ENCODE data around the gene SLC9A5. TPM values are rescaled to one million over a fixed set of nuclear protein-coding genes. Genes with fewer than 3 reads are reported as not detected.

SLC9A5 gene
- total RNA-seq, 1 experiment from 2014 or later = 1.6 TPM

DNA sequence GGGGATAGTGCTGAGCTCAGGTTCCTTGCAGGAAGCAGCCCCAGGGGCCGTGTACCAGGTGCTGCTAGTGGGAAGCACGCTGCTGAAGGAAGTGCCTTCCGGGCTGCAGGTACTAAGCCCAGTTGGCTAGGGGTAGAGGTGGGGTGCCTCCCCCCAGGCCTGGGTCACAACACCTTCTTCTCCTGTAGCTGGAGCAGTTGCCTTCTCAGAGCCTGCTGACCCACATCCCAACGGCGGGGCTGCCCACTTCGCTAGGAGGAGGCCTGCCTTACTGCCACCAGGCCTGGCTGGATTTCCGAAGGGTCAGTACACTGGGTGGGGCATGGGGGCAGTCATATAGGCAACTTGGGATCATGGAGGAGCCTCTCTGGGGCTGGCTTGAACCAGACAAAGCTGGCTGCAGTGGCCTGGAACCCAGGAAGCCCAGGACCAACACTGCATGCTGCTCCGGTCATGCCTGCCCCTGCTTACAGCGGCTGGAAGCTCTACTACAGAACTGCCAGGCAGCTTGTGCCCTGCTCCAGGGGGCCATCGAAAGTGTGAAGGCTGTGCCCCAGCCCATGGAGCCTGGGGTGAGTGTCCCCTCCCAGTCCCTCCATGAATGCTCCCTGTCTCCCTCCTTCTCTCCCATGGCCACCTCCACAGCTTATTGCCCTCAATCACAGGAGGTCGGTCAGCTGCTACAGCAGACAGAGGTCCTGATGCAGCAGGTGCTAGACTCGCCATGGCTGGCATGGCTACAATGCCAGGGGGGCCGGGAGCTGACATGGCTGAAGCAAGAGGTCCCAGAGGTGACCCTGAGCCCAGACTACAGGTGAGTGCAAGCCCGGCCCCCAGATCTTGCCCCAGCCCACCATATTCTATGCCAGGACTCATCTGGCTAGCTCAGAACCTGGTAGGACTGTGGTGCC lies 33.0 kb downstream of the SLC9A5 start:
- Histone ChIP-seq H3K27ac (no peak overlapping the region), H3K4me1 (replicated peaks) (peaks cover 32% of the 10 kb centered on the region)
- DNase-seq (ENCODE audit: low read depth in 1 of 2, low spot score in 2 of 2) = no peak

DNA sequence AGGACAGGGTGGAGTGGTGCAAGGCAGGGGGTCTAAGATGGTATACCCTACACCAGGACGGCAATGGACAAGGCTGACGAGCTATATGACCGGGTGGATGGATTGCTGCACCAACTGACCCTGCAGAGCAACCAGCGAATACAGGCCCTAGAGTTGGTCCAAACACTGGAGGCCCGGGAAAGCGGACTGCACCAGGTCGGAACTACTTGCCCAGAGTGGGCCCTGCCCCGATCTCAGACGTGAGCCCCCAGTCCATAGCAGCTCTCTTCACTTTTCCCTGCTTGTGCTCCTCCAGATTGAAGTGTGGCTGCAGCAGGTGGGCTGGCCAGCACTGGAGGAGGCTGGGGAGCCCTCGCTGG lies 33.6 kb downstream of the SLC9A5 start:
- Histone ChIP-seq H3K4me1 (replicated peaks) (peaks cover 26% of the 10 kb centered on the region), H3K27ac (no peak overlapping the region), H3K36me3 (no peaks in the 10 kb centered on the region), H3K27me3 (replicated peaks) (no peaks in the 10 kb centered on the region), H3K9me3 (replicated peaks) (peaks cover 3% of the 10 kb centered on the region; the same call in 1 of the 2 replicates), H3K4me3 (no peak overlapping the region)
- no peak for DNase-seq (ENCODE audit: low read depth in 1 of 2, low spot score in 2 of 2)

More for the DNA sequence above, 33.0 kb downstream of the SLC9A5 start:
- Histone ChIP-seq H3K9me3 (replicated peaks) (peaks cover 3% of the 10 kb centered on the region; the same call in 1 of the 2 replicates), H3K4me3 (no peak overlapping the region), H3K27me3 (replicated peaks) (no peaks in the 10 kb centered on the region), H3K36me3 (peaks cover 3% of the 10 kb centered on the region)

DNA sequence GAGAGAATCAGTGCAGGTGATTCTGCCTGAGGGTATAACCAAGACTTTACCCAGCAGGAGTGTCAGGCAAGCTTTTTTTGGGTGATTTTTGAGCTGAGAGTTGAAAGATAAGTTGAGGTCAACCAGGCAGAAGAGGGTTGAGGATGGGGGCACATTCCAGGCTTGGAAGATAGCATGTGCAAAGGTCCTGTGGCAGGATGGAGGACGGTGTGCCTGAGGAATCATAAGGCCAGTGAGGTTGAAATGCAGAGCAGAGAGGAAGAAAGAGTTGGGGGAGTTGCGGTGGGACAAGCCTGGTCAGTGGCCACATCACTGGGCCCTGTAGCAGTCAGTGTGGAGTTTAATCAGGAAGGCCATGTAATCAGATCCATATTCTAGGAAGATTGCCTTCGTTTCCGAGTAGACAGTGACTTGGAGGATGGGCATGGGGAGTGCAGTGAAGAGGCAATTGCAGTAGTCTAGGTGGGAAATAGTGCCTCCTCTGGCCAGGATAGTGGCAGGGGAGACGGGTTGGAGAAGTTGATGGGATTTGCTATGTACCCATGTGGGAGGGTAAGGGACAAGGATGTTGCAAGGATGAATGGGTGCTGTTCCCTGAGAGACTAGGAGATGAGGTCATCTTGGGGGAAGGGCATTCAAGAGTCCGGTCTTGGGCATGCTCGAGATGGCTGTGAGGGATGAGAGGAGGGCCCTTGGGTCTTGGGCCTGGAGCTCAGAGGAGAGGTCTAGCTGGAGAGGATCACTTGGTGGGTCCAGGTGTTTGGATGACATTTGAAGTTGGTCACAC lies 34.5 kb downstream of the SLC9A5 start:
- no peak overlapping the region for H3K27ac ChIP-seq
- no peak overlapping the region for H3K4me3 ChIP-seq
- no peak for DNase-seq (ENCODE audit: low read depth in 1 of 2, low spot score in 2 of 2)
- peaks cover 18% of the 10 kb centered on the region for H3K4me1 ChIP-seq (replicated peaks)
- H3K9me3 ChIP-seq (replicated peaks) = peaks cover 3% of the 10 kb centered on the region; the same call in 1 of the 2 replicates
- H3K27me3 ChIP-seq (replicated peaks) = no peaks in the 10 kb centered on the region
- H3K36me3 ChIP-seq = no peaks in the 10 kb centered on the region

DNA sequence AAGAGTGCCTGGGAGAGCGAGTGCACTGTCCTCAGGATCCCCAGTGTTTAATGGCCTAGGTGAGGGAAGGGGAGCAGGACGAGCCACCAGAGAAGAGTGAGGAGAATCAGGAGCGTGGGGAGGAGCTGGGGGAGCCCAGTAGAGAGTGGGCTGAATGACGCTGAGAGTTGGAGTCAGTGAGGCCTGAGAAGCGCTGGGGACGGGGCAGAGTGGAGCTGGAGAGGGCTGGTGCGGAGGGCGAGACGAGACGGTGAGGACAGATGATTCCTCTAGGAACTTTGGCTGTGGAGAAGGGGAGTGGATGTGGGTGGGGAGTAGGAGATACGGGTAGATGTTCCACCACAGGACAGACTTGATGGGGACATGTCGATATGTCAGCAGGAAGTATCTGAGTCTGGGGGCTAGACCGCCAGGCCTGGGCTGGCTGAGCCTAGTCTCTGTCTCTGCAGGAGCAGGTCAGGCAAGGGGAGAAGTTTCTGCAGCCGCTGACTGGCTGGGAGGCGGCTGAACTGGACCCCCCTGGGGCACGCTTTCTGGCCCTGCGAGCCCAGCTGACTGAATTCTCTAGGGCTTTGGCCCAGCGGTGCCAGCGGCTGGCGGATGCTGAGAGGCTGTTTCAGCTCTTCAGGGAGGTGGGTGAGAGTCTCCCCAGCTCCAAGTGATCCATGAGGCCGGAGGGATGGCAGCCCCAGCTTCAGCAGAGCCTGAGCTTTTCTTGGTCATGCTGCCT lies 35.2 kb downstream of the SLC9A5 start:
- H3K36me3 ChIP-seq = no peaks in the 10 kb centered on the region
- H3K4me1 ChIP-seq (replicated peaks) = peaks cover 10% of the 10 kb centered on the region
- no peak overlapping the region for H3K4me3 ChIP-seq
- no peak for DNase-seq (ENCODE audit: low read depth in 1 of 2, low spot score in 2 of 2)
- H3K27me3 ChIP-seq (replicated peaks) = no peaks in the 10 kb centered on the region
- peaks cover 3% of the 10 kb centered on the region; the same call in 1 of the 2 replicates for H3K9me3 ChIP-seq (replicated peaks)
- no peak overlapping the region for H3K27ac ChIP-seq

DNA sequence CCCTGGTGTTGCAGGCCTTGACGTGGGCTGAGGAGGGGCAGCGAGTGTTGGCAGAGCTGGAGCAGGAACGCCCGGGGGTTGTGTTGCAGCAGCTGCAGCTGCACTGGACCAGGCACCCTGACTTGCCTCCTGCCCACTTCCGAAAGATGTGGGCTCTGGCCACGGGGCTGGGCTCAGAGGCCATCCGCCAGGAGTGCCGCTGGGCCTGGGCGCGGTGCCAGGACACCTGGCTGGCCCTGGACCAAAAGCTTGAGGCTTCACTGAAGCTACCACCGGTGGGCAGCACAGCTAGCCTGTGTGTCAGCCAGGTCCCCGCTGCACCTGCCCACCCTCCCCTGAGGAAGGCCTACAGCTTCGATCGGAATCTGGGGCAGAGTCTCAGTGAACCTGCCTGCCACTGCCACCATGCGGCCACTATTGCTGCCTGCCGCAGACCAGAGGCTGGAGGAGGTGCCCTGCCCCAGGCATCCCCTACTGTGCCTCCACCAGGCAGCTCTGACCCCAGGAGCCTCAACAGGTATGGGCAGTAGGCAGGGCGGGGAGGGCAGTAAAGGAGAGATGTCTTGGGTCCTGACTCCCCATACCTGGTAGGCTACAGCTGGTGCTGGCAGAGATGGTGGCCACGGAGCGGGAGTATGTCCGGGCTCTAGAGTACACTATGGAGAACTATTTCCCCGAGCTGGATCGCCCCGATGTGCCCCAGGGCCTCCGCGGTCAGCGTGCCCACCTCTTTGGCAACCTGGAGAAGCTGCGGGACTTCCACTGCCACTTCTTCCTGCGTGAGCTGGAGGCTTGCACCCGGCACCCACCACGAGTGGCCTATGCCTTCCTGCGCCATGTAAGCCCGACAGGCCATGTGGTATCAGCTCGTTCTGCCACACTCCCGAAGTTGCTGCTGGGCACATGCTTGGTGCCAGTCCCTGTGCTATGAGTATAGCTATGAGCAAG lies 36.2 kb downstream of the SLC9A5 start:
- no peak for DNase-seq (ENCODE audit: low read depth in 1 of 2, low spot score in 2 of 2)

DNA sequence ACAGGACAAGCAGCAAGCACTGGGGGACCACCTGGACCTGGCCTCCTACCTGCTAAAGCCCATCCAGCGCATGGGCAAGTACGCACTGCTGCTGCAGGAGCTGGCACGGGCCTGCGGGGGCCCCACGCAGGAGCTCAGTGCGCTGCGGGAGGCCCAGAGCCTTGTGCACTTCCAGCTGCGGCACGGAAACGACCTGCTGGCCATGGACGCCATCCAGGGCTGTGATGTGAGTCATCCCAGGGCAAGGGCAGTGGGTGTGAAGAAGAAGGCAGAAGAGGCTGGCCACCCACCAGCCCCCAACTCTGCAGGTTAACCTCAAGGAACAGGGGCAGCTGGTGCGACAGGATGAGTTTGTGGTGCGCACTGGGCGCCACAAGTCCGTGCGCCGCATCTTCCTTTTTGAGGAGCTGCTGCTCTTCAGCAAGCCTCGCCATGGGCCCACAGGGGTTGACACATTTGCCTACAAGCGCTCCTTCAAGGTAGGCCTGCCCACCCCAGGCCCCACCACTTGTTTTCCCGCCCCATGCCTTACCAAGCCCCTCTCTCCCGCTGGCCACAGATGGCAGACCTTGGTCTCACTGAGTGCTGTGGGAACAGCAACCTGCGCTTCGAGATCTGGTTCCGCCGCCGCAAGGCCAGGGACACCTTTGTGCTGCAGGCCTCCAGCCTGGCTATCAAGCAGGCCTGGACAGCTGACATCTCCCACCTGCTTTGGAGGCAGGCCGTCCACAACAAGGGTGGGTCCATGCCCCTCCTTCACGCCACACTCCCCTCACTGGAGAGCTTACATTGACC lies 37.9 kb downstream of the SLC9A5 start:
- Histone ChIP-seq H3K9me3 (replicated peaks) (no peaks in the 10 kb centered on the region), H3K4me3 (no peak overlapping the region), H3K36me3 (no peaks in the 10 kb centered on the region), H3K4me1 (replicated peaks) (peaks cover 7% of the 10 kb centered on the region), H3K27me3 (replicated peaks) (no peaks in the 10 kb centered on the region), H3K27ac (no peak overlapping the region)
- no peak for DNase-seq (ENCODE audit: low read depth in 1 of 2, low spot score in 2 of 2)

More for the DNA sequence above, 36.2 kb downstream of the SLC9A5 start:
- no peaks in the 10 kb centered on the region for H3K27me3 ChIP-seq (replicated peaks)
- H3K9me3 ChIP-seq (replicated peaks) = no peaks in the 10 kb centered on the region
- no peak overlapping the region for H3K27ac ChIP-seq
- no peak overlapping the region for H3K4me3 ChIP-seq
- no peaks in the 10 kb centered on the region for H3K36me3 ChIP-seq
- peaks cover under 1% of the 10 kb centered on the region; the same call in 1 of the 2 replicates for H3K4me1 ChIP-seq (replicated peaks)

DNA sequence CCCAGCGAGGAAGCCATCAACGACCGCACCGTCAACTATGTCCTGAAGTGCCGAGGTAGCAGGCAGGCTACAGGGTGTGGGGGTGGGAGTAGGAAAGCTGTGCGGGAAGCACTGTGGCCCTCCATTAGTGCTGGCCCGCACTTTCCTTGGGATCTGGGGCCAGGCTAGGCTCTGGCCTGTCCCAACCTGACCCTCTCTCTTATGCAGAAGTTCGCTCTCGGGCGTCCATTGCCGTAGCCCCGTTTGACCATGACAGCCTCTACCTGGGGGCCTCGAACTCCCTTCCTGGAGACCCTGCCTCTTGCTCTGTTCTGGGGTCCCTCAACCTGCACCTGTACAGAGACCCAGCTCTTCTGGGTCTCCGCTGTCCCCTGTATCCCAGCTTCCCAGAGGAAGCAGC lies 39.2 kb downstream of the SLC9A5 start:
- Histone ChIP-seq H3K27me3 (replicated peaks) (no peaks in the 10 kb centered on the region), H3K4me1 (replicated peaks) (peaks cover 7% of the 10 kb centered on the region), H3K36me3 (no peaks in the 10 kb centered on the region), H3K4me3 (no peak overlapping the region), H3K9me3 (replicated peaks) (no peaks in the 10 kb centered on the region), H3K27ac (no peak overlapping the region)
- no peak for DNase-seq (ENCODE audit: low read depth in 1 of 2, low spot score in 2 of 2)

DNA sequence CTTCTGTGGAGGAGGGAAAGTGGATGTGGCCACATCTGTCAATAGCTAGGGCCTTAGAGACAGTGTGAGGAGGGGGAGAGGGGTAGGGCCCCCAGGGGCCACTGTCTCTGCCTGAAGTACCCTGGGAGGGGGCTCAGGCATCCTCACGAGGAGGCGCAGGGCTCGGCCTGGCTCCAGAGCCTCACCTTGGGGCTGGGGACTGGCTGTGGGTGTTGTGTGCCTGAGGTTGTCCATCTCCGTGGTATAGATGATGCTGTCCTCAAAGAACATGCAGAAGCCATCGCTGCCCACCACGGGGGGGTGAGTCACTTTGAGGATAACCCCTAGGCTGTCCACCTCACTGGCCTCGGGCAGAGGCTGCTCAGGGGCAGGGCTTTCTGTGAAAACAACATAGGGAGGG lies 42.7 kb downstream of the SLC9A5 start:
- DNase-seq (ENCODE audit: low read depth in 1 of 2, low spot score in 2 of 2) = no peak
- Histone ChIP-seq H3K4me1 (replicated peaks) (peaks cover 13% of the 10 kb centered on the region), H3K4me3 (no peak overlapping the region), H3K27me3 (replicated peaks) (no peaks in the 10 kb centered on the region), H3K9me3 (replicated peaks) (no peaks in the 10 kb centered on the region), H3K27ac (no peak overlapping the region), H3K36me3 (no peaks in the 10 kb centered on the region)

DNA sequence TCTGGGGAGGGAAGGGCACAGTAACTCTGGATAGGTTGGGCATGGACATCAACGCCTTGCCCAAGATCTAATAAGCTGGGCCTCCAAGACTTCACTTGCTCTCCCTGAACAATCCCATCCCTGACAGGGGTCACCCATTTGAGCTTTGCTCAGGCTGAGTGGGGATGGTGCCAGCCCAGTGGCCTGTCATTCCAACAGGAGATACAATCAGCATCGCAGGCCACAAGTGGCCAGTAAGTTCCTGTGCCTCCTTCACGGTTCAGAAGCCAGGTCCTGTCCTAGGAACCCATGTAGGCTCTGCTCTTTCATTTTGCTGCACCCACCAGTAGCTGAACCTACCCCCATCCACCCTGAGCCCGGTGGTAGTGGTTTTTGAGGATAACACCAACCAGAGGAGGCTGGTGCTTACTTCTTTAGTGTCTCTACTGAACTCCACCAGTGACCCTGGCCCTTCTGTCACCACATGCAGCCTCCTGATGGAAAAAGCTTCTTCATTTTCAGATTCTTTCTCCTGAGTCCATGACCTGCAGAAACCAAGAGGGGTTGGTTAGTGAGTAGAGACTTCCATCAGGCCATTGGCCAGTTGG lies 45.5 kb downstream of the SLC9A5 start:
- no peak for DNase-seq (ENCODE audit: low read depth in 1 of 2, low spot score in 2 of 2)
- Histone ChIP-seq H3K9me3 (replicated peaks) (no peaks in the 10 kb centered on the region), H3K27ac (no peak overlapping the region), H3K36me3 (no peaks in the 10 kb centered on the region), H3K4me1 (replicated peaks) (peaks cover 18% of the 10 kb centered on the region), H3K4me3 (no peak overlapping the region), H3K27me3 (replicated peaks) (no peaks in the 10 kb centered on the region)

DNA sequence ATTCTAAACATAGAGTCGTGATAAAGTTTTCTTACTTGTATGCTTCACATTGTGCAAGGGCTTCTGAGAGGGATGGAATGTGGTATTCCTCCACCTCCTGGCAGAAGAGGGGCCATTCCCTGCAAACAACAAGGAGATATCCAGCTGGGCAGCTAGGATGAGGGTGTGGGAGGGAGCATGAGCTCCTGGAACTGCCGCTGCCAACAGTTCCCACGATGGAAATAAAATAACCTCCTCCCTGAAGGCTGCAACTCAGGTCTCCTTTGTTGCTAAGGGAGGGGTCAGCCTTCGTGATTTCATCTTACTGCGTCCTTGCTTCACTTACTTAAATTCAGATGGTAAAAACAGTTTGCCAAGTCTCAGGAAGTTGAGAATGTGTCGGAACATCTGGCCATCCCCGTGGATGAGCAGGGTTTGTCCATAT lies 46.2 kb downstream of the SLC9A5 start:
- H3K27me3 ChIP-seq (replicated peaks) = no peaks in the 10 kb centered on the region
- no peaks in the 10 kb centered on the region for H3K9me3 ChIP-seq (replicated peaks)
- H3K27ac ChIP-seq = no peak overlapping the region
- no peaks in the 10 kb centered on the region for H3K36me3 ChIP-seq
- peaks cover 18% of the 10 kb centered on the region for H3K4me1 ChIP-seq (replicated peaks)
- no peak for DNase-seq (ENCODE audit: low read depth in 1 of 2, low spot score in 2 of 2)
- H3K4me3 ChIP-seq = no peak overlapping the region

DNA sequence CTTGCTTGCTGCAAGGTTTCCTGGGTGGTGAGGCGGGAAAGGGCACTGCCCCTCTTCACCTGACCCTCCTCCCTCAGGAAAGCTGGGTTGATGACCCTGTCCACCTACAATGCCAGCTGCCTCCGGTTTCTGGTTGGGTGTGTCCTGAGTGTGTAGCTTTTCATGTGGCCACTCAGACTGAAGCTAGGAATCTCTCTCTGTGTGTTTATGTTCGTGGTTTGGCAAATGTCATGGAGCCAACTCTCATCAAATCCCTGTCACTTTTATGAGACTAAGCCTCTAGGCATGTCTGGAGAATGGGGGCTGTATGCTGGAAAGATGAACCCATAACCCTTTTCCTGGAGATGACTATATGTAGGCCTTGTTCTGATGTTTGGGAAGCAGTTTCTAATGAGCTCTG lies 47.6 kb downstream of the SLC9A5 start:
- peak in 1 of 2 experiments; percentile 56 for DNase-seq (ENCODE audit: low read depth in 1 of 2, low spot score in 2 of 2)
- no peak overlapping the region for H3K27ac ChIP-seq

DNA sequence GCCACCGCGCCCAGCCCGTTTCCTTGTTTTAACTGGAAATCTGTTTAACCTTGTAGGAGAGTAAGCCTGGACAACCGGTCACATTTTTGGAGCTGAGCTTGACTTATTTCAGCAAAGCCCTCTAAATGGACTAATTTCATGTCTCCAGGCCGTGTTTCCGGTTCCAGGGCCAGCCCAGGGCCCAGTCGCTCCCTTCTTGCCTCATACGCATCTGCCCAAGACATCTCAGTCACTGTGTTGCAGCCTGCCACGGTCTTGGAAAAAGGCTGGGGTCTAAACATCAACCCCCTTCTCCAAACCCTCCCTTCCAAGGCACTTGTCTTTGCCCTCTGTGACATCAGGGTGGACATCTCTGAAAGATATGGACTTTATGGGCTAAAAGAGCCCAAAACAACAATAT lies 49.5 kb downstream of the SLC9A5 start:
- no peaks in the 10 kb centered on the region for H3K36me3 ChIP-seq
- DNase-seq (ENCODE audit: low read depth in 1 of 2, low spot score in 2 of 2) = no peak
- no peak overlapping the region for H3K4me3 ChIP-seq
- H3K4me1 ChIP-seq (replicated peaks) = peaks cover 12% of the 10 kb centered on the region
- no peaks in the 10 kb centered on the region for H3K27me3 ChIP-seq (replicated peaks)
- no peak overlapping the region for H3K27ac ChIP-seq
- no peaks in the 10 kb centered on the region for H3K9me3 ChIP-seq (replicated peaks)

More for the DNA sequence above, 47.6 kb downstream of the SLC9A5 start:
- no peak overlapping the region for H3K4me3 ChIP-seq
- H3K9me3 ChIP-seq (replicated peaks) = no peaks in the 10 kb centered on the region
- no peaks in the 10 kb centered on the region for H3K27me3 ChIP-seq (replicated peaks)
- H3K36me3 ChIP-seq = no peaks in the 10 kb centered on the region
- H3K4me1 ChIP-seq (replicated peaks) = peaks cover 12% of the 10 kb centered on the region
